Mesothelial cell of epicardium (in vitro differentiated cells): ENCODE data around the gene XRN2. TPM values are rescaled to one million over a fixed set of nuclear protein-coding genes. Genes with fewer than 3 reads are reported as not detected.

Experiments used
- DNase-seq, 2 experiments: peaks; one replicate each; pipeline ENCODE4 v3.0.0; 2021; ENCODE audit warnings: low spot score in 2 of 2; ENCODE audit not compliant: unreplicated experiment in 2 of 2
- H3K27ac Mint-ChIP-seq: 2 replicates; pipeline ENCODE4 v1.8.0; 2021; ENCODE audit warnings: mixed read lengths
- H3K27me3 Mint-ChIP-seq: 2 replicates; pipeline ENCODE4 v1.8.0; 2021; ENCODE audit warnings: low read depth, mixed read lengths
- H3K36me3 Mint-ChIP-seq: 2 replicates; pipeline ENCODE4 v1.8.0; 2021; ENCODE audit warnings: mixed read lengths
- H3K4me1 Mint-ChIP-seq: 2 replicates; pipeline ENCODE4 v1.8.0; 2021; ENCODE audit warnings: mixed read lengths
- H3K4me3 Mint-ChIP-seq: 2 replicates; pipeline ENCODE4 v1.8.0; 2021; ENCODE audit warnings: mild to moderate bottlenecking, moderate library complexity, mixed read lengths
- H3K9me3 Mint-ChIP-seq: 2 replicates; pipeline ENCODE4 v1.8.0; 2021; ENCODE audit warnings: mixed read lengths
- total RNA-seq: library from RNA; stranded (reverse); gene quantifications from 3 replicates; pipeline ENCODE4 v1.2.1, GENCODE V29; 2021
- TF ChIP-seq, protein P1 (sequence below): fragments of 200-600 bp; sonication (generic); IDR thresholded peaks from one replicate; pipeline ENCODE4 v1.5.0; 2021; ENCODE audit warnings: antibody characterized with exemption; ENCODE audit not compliant: unreplicated experiment

The XRN2 gene
- total RNA-seq, 1 donor from 2014 or later, result 76.7 TPM

GRCh38 chr20:21381619-21382018 is 78.5 kb downstream of the XRN2 start:
- Mint-ChIP-seq H3K27ac (no peak overlapping the region), H3K4me3 (no peak overlapping the region)
- TF ChIP-seq, protein P1, sequence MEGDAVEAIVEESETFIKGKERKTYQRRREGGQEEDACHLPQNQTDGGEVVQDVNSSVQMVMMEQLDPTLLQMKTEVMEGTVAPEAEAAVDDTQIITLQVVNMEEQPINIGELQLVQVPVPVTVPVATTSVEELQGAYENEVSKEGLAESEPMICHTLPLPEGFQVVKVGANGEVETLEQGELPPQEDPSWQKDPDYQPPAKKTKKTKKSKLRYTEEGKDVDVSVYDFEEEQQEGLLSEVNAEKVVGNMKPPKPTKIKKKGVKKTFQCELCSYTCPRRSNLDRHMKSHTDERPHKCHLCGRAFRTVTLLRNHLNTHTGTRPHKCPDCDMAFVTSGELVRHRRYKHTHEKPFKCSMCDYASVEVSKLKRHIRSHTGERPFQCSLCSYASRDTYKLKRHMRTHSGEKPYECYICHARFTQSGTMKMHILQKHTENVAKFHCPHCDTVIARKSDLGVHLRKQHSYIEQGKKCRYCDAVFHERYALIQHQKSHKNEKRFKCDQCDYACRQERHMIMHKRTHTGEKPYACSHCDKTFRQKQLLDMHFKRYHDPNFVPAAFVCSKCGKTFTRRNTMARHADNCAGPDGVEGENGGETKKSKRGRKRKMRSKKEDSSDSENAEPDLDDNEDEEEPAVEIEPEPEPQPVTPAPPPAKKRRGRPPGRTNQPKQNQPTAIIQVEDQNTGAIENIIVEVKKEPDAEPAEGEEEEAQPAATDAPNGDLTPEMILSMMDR, result no peak

DNA sequence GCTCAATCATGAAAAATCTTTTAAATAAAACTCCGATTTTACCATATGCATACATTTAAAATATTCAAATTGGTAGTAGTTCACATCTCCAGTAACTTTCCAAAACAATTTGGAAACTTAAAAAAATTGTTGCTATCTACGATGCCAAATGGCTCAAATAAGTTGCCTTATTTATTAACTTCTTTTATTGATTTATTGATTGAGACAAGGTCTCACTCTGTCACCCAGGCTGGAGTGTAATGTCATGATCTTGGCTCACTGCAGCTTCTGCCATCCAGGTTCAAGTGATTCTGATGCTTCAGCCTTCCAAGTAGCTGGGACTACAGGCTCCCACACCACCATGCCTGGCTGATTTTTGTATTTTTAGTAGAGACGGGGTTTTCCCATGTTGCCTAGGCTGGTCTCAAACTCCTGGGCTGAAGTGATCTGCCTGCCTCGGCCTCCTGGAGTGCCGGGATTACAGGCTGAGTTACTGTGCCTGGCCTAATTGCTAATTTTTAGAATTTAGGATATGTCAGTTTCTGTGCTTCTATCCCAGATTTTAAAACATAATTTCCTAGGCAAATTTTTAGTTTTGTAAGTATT is 81.3 kb downstream of the XRN2 start:
- Mint-ChIP-seq H3K27ac (no peak overlapping the region), H3K4me1 (no peaks in the 10 kb centered on the region)

More at GRCh38 chr20:21381619-21382018, 78.5 kb downstream of the XRN2 start:
- Mint-ChIP-seq H3K27me3 (no peaks in the 10 kb centered on the region), H3K36me3 (peaks cover 30% of the 10 kb centered on the region), H3K9me3 (no peaks in the 10 kb centered on the region), H3K4me1 (no peaks in the 10 kb centered on the region)
- DNase-seq, result no peak

DNA sequence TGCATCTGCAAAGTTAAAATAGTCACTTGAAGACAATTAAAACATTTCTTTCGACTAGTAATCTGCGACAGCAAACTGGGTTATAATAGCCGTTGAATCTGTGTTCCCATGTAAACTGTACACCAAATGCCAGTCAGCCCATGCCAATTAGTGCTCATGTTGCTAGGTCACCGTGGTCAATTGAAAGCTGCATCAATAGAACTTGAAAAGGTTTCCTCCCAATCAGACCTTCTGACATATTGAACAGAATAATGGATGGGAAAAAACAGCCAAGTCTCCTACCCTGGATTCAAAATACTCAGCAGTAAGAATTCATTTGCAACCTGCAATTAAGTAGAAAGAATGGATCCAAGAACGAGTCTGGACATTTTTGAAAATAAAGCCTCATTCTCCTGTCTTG is 83.0 kb downstream of the XRN2 start:
- no peak for DNase-seq
- TF ChIP-seq, protein P1, result no peak
- Mint-ChIP-seq H3K36me3 (peaks cover 38% of the 10 kb centered on the region), H3K27ac (no peak overlapping the region), H3K27me3 (peaks cover 12% of the 10 kb centered on the region), H3K4me3 (no peak overlapping the region), H3K4me1 (peaks cover under 1% of the 10 kb centered on the region), H3K9me3 (no peaks in the 10 kb centered on the region)

More for the DNA sequence above, 81.3 kb downstream of the XRN2 start:
- Mint-ChIP-seq H3K4me3 (no peak overlapping the region), H3K9me3 (no peaks in the 10 kb centered on the region), H3K36me3 (peaks cover 32% of the 10 kb centered on the region), H3K27me3 (no peaks in the 10 kb centered on the region)
- TF ChIP-seq, protein P1, result no peak
- DNase-seq, result no peak

GRCh38 chr20:21387528-21387927 is 84.4 kb downstream of the XRN2 start:
- Mint-ChIP-seq H3K4me1 (peaks cover 6% of the 10 kb centered on the region), H3K9me3 (no peaks in the 10 kb centered on the region), H3K4me3 (no peak overlapping the region), H3K27ac (no peak overlapping the region), H3K36me3 (peaks cover 37% of the 10 kb centered on the region), H3K27me3 (peaks cover 24% of the 10 kb centered on the region)
- TF ChIP-seq, protein P1, result no peak
- no peak for DNase-seq

- H3K4me3 Mint-ChIP-seq, result no peak overlapping the region
- H3K27ac Mint-ChIP-seq, result no peak overlapping the region
- TF ChIP-seq, protein P1, result no peak
- H3K4me1 Mint-ChIP-seq, result peaks cover 6% of the 10 kb centered on the region
- H3K27me3 Mint-ChIP-seq, result peaks cover 34% of the 10 kb centered on the region
- H3K36me3 Mint-ChIP-seq, result peaks cover 37% of the 10 kb centered on the region
- no peaks in the 10 kb centered on the region for H3K9me3 Mint-ChIP-seq
- no peak for DNase-seq
Observed at GRCh38 chr20:21388566-21388965, 85.4 kb downstream of the XRN2 start.
